ENCODE measurements around the gene DHX15.

DNA sequence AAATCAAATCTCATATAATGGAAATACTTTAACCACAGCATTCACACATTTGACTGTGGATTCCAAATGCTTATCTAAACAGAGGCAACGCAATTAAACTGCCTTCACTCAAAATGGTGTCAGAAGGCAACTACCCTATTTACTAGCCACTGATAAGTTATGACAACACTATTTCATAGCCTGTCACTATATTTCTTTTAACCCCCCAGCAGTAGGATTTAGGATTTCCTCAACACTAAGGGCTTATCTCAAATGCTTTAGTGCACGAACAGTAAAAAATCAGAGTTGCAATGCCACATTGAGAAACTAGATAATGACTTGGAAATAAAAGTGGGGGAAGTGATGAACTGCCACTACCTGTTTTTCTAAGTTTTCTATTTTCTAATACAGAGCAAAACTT, 66.7 kb downstream of the DHX15 start:
- TF ChIP-seq, protein P1, sequence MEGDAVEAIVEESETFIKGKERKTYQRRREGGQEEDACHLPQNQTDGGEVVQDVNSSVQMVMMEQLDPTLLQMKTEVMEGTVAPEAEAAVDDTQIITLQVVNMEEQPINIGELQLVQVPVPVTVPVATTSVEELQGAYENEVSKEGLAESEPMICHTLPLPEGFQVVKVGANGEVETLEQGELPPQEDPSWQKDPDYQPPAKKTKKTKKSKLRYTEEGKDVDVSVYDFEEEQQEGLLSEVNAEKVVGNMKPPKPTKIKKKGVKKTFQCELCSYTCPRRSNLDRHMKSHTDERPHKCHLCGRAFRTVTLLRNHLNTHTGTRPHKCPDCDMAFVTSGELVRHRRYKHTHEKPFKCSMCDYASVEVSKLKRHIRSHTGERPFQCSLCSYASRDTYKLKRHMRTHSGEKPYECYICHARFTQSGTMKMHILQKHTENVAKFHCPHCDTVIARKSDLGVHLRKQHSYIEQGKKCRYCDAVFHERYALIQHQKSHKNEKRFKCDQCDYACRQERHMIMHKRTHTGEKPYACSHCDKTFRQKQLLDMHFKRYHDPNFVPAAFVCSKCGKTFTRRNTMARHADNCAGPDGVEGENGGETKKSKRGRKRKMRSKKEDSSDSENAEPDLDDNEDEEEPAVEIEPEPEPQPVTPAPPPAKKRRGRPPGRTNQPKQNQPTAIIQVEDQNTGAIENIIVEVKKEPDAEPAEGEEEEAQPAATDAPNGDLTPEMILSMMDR (conservative IDR thresholded peaks at IDR 0.05; ENCODE audit: low read depth in 2 of 2), result no peak
- TF ChIP-seq POLR2AphosphoS5 (IDR thresholded peaks at IDR 0.05; ENCODE audit: low read depth), result no peak
- TF ChIP-seq NANOG (IDR thresholded peaks at IDR 0.05; ENCODE audit: borderline replicate concordance), result no peak
- no peak for TF ChIP-seq EZH2phosphoT487 (IDR thresholded peaks at IDR 0.05; ENCODE audit: unreplicated experiment)

All from GM23338 (cell line).